Measurements from ENCODE around the gene TMEM178B.

GRCh38 chr7:141433698-141434097 is 359.8 kb downstream of the TMEM178B start:
- TF ChIP-seq EP300 (IDR thresholded peaks at IDR 0.05) (no peak), POLR2A (IDR thresholded peaks at IDR 0.05) (no peak)

Measured in sigmoid colon (tissue), 4 donors.